GM12878 (cell line): ENCODE results near the gene MICAL3. TPM values are rescaled to one million over a fixed set of nuclear protein-coding genes. Genes with fewer than 3 reads are reported as not detected.

Experiments used
- BACH1 ChIP-seq: fragments of 450-650 bp; IDR thresholded peaks from 2 replicates; pipeline ENCODE4 v1.6.1; 2017; ENCODE audit warnings: mild to moderate bottlenecking, borderline replicate concordance
- CHD4 ChIP-seq: fragments of 200-600 bp; sonication (generic); IDR thresholded peaks from 2 replicates; pipeline ENCODE4 v1.6.1; 2016; ENCODE audit warnings: mild to moderate bottlenecking
- CREB1 ChIP-seq: IDR thresholded peaks from 2 replicates; pipeline ENCODE4 v1.6.1; 2012; ENCODE audit warnings: low read depth, mild to moderate bottlenecking, inconsistent platforms
- ESRRA ChIP-seq: IDR thresholded peaks from 2 replicates; pipeline ENCODE4 v1.6.1; 2012; ENCODE audit warnings: mild to moderate bottlenecking, low read length, improper control_type of control experiment
- IKZF2 ChIP-seq, 2 experiments: fragments of 450-650 bp; IDR thresholded peaks; 2 replicates each; pipeline ENCODE4 v1.6.1; 2017; ENCODE audit warnings: mild to moderate bottlenecking in 2 of 2, moderate library complexity in 2 of 2
- NFIC ChIP-seq: IDR thresholded peaks from 2 replicates; pipeline ENCODE4 v1.6.1; 2012; ENCODE audit warnings: low read depth, mild to moderate bottlenecking, inconsistent platforms, low read length, moderate library complexity
- NR2C2 ChIP-seq: IDR thresholded peaks from 2 replicates; pipeline ENCODE4 v1.6.1; 2011; ENCODE audit warnings: borderline replicate concordance, low read depth; ENCODE audit not compliant: control insufficient read depth, insufficient read length
- PAX8 ChIP-seq: fragments of 450-650 bp; IDR thresholded peaks from 2 replicates; pipeline ENCODE4 v1.6.1; 2017; ENCODE audit warnings: mild to moderate bottlenecking, moderate library complexity
- RAD21 ChIP-seq: IDR thresholded peaks from 2 replicates; pipeline ENCODE4 v1.6.1; 2011; ENCODE audit warnings: mild to moderate bottlenecking, low read depth, low read length, moderate library complexity; ENCODE audit not compliant: insufficient read depth
- SIN3A ChIP-seq: IDR thresholded peaks from 2 replicates; pipeline ENCODE4 v1.6.1; 2012; ENCODE audit warnings: low read depth, low read length, improper control_type of control experiment
- TBL1XR1 ChIP-seq: IDR thresholded peaks from 2 replicates; pipeline ENCODE4 v1.6.1; 2012; ENCODE audit warnings: low read depth, low read length, improper control_type of control experiment
- TCF12 ChIP-seq: IDR thresholded peaks from 2 replicates; pipeline ENCODE4 v1.6.1; 2011; ENCODE audit warnings: low read depth, mild to moderate bottlenecking, low read length
- TCF3 ChIP-seq: IDR thresholded peaks from 2 replicates; pipeline ENCODE4 v1.6.1; 2012; ENCODE audit warnings: low read depth, mild to moderate bottlenecking, low read length, borderline replicate concordance; ENCODE audit not compliant: insufficient read depth
- YY1 ChIP-seq: IDR thresholded peaks from 2 replicates; pipeline ENCODE4 v1.6.1; 2011; ENCODE audit warnings: low read depth, mild to moderate bottlenecking, low read length
- ZNF24 ChIP-seq: fragments of 450-650 bp; IDR thresholded peaks from 2 replicates; pipeline ENCODE4 v1.6.1; 2017; ENCODE audit warnings: antibody characterized with exemption, mild to moderate bottlenecking
- polyA plus RNA-seq, 11 experiments: library from polyadenylated mRNA; depleted of rRNA in 4 of 11; unstranded in 6 of 11; stranded (reverse) in 5 of 11; fragments of >200 nt; fragmentation: Nextera tagmentation in 4 of 11; fragmentation: Illumina TruSeq in 1 of 11; extraction: Ambion mirVana in 4 of 11; extraction: Trizol in 1 of 11; gene quantifications; 1 replicate in 1 of 11; 2 replicates in 10 of 11; pipeline versions ENCODE4 v1.2.1 to v1.2.3, GENCODE V29; 2011 to 2016; ENCODE audit warnings: inconsistent platforms in 2 of 11, missing spikeins in 2 of 11, low read depth in 1 of 11
- total RNA-seq, 4 experiments: library from RNA; depleted of rRNA in 3 of 4; stranded (reverse); fragments of >200 nt in 3 of 4; fragmentation: Illumina TruSeq in 1 of 4; extraction: Trizol in 1 of 4; gene quantifications; 2 replicates each; pipeline versions ENCODE4 v1.2.1 to v1.2.3, GENCODE V29; 2013 to 2021
- TF ChIP-seq, protein P1 (sequence below): fragments of 450-650 bp; IDR thresholded peaks from 2 replicates; pipeline ENCODE4 v1.6.1; 2017; ENCODE audit warnings: mild to moderate bottlenecking, moderate library complexity
- TF ChIP-seq, protein P2 (sequence below): fragments of 450-650 bp; IDR thresholded peaks from 2 replicates; pipeline ENCODE4 v1.6.1; 2018; ENCODE audit warnings: borderline replicate concordance, mild to moderate bottlenecking; ENCODE audit not compliant: partially characterized antibody
- TF ChIP-seq, protein P3 (sequence below): fragments of 450-650 bp; IDR thresholded peaks from 2 replicates; pipeline ENCODE4 v1.6.1; 2017; ENCODE audit warnings: mild to moderate bottlenecking, moderate library complexity
- TF ChIP-seq, protein P4 (sequence below): fragments of 150-350 bp; IDR thresholded peaks from 2 replicates; pipeline ENCODE4 v1.6.1; 2014; ENCODE audit warnings: mild to moderate bottlenecking, low read depth, low read length

MICAL3 gene
- total and polyA plus RNA-seq, 10 of the 15 experiments (the other 5 are each of a cell fraction or from before 2014, with no cell fraction given) = 2.6 to 92.2 (median 24.0) TPM

DNA sequence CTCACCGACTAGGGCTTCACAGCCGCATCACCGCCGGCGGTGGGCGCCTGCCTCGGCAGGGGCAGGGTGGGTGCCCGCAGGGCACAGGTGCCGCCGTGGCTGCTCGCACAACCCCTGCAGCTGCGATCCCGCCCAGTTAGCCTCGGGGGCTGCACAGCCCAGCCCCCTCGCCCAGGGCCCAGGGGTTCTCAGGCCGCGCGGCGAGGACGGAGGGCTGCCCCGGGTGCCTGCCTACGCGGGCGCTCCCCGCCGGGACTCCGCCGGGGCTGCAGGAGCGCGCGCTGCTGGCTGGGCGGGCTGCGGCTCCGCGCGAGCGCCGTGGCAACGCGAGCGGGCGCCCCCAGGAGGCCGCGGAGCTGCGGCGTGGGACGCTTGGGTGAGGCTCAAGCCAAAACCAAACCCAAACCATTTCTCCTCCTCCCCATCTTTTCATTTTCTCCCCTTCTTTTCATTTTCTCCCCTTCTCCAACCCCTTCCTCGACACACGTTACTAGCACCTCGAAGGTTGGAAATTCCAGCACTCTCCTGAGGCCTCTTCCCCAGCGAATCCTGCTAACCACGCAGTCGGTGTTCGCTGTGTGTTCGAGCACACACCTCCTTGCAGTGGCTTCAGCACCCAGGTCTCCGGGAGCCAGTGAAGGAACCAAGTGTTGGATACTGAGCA is at the start of gene MICAL3 (continued):
- TF ChIP-seq PAX8 (no peak), CHD4 (no peak), ESRRA (no peak), BACH1 (peak; percentile 65; the same call in 1 of the 2 replicates), TBL1XR1 (no peak), SIN3A (no peak), CREB1 (no peak), YY1 (peak; percentile 73; the same call in 1 of the 2 replicates), TCF3 (no peak), ZNF24 (0 out of 2 replicates have a peak, but pooled peaks have one; percentile 16), RAD21 (peak; percentile 75), TCF12 (no peak), NR2C2 (no peak), IKZF2 (IDR thresholded peaks at IDR 0.05) (no peak), NFIC (no peak)
- TF ChIP-seq, protein P1, sequence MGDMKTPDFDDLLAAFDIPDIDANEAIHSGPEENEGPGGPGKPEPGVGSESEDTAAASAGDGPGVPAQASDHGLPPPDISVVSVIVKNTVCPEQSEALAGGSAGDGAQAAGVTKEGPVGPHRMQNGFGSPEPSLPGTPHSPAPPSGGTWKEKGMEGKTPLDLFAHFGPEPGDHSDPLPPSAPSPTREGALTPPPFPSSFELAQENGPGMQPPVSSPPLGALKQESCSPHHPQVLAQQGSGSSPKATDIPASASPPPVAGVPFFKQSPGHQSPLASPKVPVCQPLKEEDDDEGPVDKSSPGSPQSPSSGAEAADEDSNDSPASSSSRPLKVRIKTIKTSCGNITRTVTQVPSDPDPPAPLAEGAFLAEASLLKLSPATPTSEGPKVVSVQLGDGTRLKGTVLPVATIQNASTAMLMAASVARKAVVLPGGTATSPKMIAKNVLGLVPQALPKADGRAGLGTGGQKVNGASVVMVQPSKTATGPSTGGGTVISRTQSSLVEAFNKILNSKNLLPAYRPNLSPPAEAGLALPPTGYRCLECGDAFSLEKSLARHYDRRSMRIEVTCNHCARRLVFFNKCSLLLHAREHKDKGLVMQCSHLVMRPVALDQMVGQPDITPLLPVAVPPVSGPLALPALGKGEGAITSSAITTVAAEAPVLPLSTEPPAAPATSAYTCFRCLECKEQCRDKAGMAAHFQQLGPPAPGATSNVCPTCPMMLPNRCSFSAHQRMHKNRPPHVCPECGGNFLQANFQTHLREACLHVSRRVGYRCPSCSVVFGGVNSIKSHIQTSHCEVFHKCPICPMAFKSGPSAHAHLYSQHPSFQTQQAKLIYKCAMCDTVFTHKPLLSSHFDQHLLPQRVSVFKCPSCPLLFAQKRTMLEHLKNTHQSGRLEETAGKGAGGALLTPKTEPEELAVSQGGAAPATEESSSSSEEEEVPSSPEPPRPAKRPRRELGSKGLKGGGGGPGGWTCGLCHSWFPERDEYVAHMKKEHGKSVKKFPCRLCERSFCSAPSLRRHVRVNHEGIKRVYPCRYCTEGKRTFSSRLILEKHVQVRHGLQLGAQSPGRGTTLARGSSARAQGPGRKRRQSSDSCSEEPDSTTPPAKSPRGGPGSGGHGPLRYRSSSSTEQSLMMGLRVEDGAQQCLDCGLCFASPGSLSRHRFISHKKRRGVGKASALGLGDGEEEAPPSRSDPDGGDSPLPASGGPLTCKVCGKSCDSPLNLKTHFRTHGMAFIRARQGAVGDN = peak; percentile 35; the same call in 1 of the 2 replicates
- TF ChIP-seq, protein P2, sequence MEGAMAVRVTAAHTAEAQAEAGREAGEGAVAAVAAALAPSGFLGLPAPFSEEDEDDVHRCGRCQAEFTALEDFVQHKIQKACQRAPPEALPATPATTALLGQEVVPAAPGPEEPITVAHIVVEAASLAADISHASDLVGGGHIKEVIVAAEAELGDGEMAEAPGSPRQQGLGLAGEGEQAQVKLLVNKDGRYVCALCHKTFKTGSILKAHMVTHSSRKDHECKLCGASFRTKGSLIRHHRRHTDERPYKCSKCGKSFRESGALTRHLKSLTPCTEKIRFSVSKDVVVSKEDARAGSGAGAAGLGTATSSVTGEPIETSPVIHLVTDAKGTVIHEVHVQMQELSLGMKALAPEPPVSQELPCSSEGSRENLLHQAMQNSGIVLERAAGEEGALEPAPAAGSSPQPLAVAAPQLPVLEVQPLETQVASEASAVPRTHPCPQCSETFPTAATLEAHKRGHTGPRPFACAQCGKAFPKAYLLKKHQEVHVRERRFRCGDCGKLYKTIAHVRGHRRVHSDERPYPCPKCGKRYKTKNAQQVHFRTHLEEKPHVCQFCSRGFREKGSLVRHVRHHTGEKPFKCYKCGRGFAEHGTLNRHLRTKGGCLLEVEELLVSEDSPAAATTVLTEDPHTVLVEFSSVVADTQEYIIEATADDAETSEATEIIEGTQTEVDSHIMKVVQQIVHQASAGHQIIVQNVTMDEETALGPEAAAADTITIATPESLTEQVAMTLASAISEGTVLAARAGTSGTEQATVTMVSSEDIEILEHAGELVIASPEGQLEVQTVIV = no peak
- TF ChIP-seq, protein P3, sequence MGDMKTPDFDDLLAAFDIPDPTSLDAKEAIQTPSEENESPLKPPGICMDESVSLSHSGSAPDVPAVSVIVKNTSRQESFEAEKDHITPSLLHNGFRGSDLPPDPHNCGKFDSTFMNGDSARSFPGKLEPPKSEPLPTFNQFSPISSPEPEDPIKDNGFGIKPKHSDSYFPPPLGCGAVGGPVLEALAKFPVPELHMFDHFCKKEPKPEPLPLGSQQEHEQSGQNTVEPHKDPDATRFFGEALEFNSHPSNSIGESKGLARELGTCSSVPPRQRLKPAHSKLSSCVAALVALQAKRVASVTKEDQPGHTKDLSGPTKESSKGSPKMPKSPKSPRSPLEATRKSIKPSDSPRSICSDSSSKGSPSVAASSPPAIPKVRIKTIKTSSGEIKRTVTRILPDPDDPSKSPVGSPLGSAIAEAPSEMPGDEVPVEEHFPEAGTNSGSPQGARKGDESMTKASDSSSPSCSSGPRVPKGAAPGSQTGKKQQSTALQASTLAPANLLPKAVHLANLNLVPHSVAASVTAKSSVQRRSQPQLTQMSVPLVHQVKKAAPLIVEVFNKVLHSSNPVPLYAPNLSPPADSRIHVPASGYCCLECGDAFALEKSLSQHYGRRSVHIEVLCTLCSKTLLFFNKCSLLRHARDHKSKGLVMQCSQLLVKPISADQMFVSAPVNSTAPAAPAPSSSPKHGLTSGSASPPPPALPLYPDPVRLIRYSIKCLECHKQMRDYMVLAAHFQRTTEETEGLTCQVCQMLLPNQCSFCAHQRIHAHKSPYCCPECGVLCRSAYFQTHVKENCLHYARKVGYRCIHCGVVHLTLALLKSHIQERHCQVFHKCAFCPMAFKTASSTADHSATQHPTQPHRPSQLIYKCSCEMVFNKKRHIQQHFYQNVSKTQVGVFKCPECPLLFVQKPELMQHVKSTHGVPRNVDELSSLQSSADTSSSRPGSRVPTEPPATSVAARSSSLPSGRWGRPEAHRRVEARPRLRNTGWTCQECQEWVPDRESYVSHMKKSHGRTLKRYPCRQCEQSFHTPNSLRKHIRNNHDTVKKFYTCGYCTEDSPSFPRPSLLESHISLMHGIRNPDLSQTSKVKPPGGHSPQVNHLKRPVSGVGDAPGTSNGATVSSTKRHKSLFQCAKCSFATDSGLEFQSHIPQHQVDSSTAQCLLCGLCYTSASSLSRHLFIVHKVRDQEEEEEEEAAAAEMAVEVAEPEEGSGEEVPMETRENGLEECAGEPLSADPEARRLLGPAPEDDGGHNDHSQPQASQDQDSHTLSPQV = no peak
- TF ChIP-seq, protein P4, sequence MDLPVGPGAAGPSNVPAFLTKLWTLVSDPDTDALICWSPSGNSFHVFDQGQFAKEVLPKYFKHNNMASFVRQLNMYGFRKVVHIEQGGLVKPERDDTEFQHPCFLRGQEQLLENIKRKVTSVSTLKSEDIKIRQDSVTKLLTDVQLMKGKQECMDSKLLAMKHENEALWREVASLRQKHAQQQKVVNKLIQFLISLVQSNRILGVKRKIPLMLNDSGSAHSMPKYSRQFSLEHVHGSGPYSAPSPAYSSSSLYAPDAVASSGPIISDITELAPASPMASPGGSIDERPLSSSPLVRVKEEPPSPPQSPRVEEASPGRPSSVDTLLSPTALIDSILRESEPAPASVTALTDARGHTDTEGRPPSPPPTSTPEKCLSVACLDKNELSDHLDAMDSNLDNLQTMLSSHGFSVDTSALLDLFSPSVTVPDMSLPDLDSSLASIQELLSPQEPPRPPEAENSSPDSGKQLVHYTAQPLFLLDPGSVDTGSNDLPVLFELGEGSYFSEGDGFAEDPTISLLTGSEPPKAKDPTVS = no peak
- TF ChIP-seq, all 136 proteins: peak for 24
